Skeletal muscle cell (primary cell): ENCODE results near the gene RPS29.

ENCODE experiments used
- DNase-seq: peaks from one replicate; pipeline ENCODE4 v3.0.0-alpha.2; 2010; ENCODE audit warnings: low read depth
- H3K4me3 ChIP-seq: 2 replicates; pipeline ENCODE4 v1.5.1; 2011; ENCODE audit warnings: low read depth, mild to moderate bottlenecking, control low read depth, low read length, moderate library complexity

Gene RPS29

GRCh38 chr14:49553892-49554291 lies 32.3 kb downstream of the RPS29 start:
- H3K4me3 ChIP-seq, result no peak overlapping the region
- no peak for DNase-seq

DNA sequence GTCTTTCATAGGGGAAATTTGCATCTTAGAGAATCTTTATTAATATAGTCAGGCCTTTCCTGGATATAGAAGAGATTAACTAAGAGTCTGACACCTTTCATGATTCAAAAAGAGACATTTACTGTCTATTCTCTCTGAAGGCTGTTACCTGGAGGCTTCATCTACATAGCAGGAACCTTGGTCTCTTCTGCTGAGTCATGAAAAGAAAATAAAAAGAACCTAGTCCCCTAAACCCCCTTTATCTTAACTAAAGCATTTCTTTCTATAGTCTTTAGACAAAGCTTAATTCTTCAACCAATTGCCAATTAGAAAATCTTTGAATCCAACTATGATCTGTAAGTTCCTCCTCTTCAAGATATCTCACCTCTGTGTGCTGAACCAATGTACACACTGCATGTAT lies 33.1 kb downstream of the RPS29 start:
- no peak for DNase-seq
- H3K4me3 ChIP-seq, result no peak overlapping the region

GRCh38 chr14:49551569-49551968 lies 34.6 kb downstream of the RPS29 start:
- H3K4me3 ChIP-seq, result no peak overlapping the region
- DNase-seq, result no peak

- DNase-seq, result no peak
- no peak overlapping the region for H3K4me3 ChIP-seq
These were observed 35.6 kb downstream of the RPS29 start for GRCh38 chr14:49550286-49551184.

GRCh38 chr14:49549881-49550280 lies 36.3 kb downstream of the RPS29 start:
- peak; percentile 6 for DNase-seq
- no peak overlapping the region for H3K4me3 ChIP-seq

- no peak for DNase-seq
- no peak overlapping the region for H3K4me3 ChIP-seq
These were observed 36.7 kb downstream of the RPS29 start for GRCh38 chr14:49549446-49549845.

DNA sequence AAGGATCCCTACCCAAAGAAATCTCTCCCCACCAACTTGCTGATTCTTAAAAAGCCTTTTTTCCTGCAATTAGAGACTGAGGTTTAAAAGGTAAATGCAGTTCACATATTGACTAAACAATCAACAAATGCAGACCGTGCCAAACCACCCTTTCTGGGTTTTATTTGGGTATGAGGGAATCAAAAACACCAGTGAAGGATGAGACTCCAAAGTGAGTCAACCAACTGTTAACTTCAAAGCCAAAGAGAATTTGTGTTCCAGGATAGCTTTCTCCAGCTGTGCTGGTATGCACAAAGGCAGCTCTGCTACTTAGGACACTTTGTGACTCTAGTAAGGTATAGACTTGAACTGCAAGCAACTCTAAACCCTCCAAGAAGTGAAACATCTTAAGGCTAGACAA lies 39.4 kb downstream of the RPS29 start:
- no peak for DNase-seq
- no peak overlapping the region for H3K4me3 ChIP-seq

- DNase-seq, result no peak
- H3K4me3 ChIP-seq, result no peak overlapping the region
These were observed 40.5 kb downstream of the RPS29 start for GRCh38 chr14:49545716-49546115.

DNA sequence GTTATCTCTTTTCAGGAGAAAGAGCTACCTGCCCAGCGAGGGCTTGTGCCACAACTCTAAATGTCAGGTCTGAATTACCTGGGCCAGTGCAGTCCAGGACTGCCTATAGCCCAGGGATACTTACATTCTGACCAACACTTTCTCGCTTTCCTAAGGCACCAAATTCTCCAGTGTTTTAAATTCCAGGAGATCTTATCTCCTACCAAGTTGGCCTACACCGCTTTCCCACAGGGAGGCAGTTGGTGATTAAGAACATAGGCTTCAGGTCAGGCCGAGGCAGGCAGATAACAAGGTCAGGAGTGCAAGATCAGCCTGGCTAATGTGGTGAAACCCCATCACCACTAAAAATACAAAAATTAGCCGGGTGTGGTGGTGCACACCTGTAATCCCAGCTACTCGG lies 41.1 kb downstream of the RPS29 start:
- no peak for DNase-seq
- no peak overlapping the region for H3K4me3 ChIP-seq

GRCh38 chr14:49541049-49541448 lies 45.1 kb downstream of the RPS29 start:
- no peak for DNase-seq

GRCh38 chr14:49538852-49539251 lies 47.3 kb downstream of the RPS29 start:
- H3K4me3 ChIP-seq, result no peak overlapping the region
- no peak for DNase-seq

More at GRCh38 chr14:49541049-49541448, 45.1 kb downstream of the RPS29 start:
- H3K4me3 ChIP-seq, result no peak overlapping the region
